Activated CD4-positive, CD25-positive, alpha-beta regulatory T cell treated with anti-CD3 and anti-CD28 coated beads, Interleukin-2, amount 50 U/mL, for 16 hours (primary cell): ENCODE data around the gene ZNF169.
"Not testable (repeated sequence)": the region's sequence is repeated elsewhere in the genome, so short reads cannot be mapped to it uniquely, and the experiment has no call there.

Source experiments
- DNase-seq: peaks from one replicate; pipeline ENCODE4 v3.0.0-alpha.2; 2020; ENCODE audit warnings: low read depth, low spot score

ZNF169 gene

DNA sequence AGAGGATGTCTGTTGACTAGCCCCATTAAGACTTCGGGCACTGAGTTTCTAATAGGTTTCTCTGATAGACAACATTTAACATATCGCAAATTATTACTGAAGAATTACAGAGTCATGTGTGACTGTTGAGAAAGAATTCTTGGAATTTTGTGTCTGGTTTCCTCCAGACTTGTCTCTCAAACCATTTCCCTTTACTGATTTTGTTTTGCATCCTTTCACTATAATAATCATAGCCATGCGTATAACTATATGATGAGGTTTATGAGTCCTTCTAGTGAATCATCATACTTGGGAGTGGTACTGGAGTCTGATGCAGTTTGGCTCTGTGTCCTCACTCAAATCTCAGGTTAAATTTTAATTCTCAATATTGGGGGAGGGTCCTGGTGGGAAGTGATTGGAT lies 27.0 kb downstream of the ZNF169 start:
- no peak for DNase-seq

DNA sequence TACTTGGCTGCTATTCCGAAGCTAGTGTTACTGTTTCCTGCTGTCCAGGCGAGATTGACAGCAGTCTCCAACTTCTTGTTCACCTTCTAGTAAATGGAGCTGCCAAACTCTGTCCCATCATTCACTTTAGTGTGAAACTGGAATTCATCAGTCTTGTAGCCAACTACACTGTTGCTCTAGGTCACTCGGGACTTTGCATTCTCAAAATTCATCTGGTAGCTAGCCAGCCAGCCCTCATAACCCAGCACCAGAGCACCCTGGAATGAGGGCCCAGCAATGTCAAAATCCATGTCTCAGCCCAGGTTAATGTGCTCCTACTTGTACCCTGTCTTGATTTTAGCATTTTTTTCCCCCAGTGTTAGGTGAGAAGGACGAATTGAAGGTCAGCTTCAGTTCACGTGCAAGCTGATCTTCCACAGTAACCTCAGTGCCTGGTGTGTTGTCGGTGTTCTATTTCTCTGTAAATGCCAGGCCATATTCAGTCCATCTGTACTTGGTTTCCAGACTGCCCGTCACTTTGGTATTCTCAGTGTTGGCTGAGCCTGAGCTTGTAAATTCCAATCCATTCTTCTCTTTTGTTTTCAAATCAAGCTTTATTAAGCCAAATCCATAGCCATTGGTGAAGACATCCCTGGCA lies 28.9 kb downstream of the ZNF169 start:
- DNase-seq, result no peak

- no peak for DNase-seq
Observed at GRCh38 chr9:94289691-94290090, 30.6 kb downstream of the ZNF169 start.

DNA sequence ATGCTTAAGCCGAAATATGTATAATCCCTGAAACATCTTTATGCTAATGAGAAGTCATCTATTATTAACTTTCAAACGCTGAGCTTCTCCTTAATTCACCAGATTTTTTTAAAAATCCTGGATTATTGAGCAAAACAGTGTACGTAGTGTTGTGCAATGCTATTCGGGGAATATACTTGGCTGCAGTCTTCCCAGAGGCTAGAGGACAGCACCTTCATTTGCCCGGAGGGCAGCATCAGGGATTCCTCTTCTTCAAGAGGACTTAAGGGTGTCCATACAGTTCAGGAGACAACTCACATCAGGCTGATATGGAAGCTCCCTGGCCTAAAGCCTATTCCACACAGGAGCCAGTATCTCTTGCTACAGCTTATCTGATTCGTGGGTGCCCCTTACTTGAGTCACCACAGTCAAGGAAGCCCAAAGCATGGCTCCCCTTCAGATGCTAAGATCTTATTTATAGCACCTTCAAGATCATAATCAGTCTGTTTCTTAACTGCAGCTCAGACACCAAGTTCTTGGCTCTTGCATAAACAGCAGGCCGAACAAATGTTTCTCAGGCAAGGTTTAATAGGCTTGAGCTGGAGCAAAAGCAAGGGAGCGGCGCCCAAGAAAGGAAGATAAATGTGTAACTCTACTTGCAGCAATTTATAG lies 40.0 kb downstream of the ZNF169 start:
- DNase-seq, result no peak

GRCh38 chr9:94300470-94301301 lies 41.6 kb downstream of the ZNF169 start:
- no peak for DNase-seq

- DNase-seq, result no peak
Observed at GRCh38 chr9:94301583-94301982, 42.5 kb downstream of the ZNF169 start.

DNA sequence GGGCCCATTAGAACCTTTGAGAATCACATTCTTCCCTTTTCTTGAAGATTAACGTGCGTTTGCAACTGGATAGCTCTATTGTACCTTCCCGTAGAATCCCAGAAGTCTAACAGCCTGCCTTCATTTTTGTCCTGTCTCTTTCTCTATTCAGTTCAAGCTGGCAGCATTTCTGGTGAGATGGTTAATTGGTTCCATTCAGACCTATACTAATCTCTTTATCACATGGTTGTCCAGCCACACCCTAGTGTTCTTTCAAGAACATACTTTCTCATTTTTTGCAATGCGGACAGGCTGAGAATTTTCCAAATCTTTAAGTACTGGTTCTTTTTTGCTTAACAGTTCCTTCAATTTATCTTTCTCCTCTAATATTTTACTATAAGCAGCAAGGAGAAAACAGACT lies 43.3 kb downstream of the ZNF169 start:
- DNase-seq, result no peak

- no peak for DNase-seq
Observed at GRCh38 chr9:94303321-94303720, 44.2 kb downstream of the ZNF169 start.

DNA sequence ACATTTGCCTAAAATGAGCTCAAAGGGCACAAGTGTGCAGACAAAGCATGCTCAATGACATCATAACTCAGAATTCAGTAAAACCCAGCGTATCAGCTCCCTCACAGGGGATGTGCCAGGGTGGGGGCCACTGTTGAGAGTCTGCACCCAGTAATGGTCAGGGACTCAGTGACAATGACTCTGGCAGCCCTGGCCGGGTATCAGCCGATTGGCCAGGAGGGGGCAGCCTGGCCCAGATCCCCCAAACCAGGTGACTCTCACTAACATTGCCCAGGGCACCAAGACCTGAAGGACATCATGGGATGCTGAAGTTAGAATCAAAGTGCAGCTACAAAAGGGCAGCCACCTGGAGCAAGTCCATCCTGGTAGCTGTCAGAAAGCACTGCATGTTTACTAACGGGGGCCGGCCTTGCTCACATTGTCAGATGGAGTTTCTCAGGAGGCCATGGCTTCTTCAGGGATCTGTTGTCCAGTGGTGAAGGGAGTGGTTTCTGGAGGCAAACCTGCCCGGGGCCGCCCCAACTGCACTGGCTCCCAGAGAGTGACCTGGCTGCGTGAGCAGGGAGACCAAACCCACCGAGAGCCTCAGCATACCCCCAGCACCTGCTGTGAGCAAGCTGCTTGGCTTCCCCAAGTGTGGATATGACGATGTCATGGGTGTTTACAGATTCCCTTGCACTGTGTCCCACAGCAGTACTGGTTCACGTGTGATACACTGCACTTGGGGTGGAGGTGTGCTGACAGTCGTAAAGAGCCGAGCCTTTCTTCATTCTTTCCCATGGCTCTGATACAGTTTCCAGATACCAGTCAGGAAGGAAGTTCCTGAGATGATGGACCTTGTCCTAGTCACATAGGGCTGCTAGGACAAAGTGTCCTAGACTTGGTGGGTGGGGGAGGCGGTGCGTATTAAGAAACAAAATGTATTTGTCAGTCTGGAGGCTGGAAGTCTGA lies 56.2 kb downstream of the ZNF169 start:
- not testable (repeated sequence) for DNase-seq

GRCh38 chr9:94316236-94316635 lies 57.1 kb downstream of the ZNF169 start:
- DNase-seq, result not testable (repeated sequence)

DNA sequence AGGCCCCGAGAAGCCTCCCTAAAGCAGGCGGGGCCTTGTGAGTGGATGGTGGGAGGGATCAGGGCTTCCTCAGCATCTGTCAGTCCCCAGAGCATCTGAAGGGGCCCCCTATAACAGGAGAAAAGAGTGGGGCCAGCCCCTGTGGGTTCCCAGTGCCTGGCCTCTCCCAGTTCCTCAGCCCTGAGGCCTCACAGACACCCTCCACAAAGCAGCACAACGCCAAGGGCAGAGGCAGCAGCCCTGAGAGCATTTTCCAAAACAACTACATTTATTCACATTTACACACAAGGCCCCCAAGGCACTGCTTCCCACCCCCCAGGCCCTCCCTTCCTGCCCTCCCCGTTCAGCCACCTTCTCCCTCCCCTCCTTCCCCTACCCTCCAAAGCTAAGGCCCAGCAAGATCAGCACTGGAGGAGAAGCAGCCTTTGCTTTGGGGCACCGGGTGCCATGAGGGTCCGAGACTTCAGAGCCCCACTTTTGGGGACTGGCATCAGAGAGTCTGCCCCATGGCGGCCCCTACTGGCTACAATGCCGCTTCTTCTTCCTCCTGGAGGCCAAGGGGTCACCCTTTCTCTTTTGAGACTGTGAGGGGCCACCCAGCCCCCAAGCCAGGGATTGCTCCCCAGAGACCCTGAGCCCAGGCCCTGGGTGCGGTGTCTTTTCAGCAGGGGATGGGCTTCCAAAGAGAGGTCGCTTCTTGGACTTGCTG lies 59.0 kb downstream of the ZNF169 start:
- not testable (repeated sequence) for DNase-seq

DNA sequence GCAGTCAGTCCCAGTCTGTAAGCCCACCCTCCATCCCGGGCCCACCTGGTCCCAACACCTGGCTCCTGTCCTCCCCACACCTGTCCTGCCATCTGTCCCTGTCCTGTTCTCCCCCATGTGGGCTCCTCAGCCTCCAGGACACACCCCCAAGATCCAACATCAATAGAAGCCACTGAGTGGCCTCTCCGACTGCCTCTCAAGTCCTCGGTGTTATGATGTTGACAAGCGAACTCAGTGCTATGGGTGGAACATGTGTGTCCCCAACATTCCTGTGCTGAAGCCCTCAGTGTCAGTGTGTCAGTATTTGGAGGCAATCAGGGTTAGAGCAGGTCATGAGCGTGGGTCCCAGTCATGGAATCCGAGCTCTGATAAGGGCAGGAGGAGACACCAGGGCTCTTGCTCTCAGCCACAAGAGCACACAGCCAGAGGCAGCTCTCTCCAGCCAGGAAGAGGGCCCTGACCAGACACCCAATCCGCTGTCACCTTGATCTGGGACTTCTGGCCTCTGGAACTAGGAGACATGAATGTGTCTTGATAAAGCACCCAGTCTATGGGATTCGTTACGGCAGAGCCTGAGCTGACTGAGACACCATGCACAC lies 63.3 kb downstream of the ZNF169 start:
- not testable (repeated sequence) for DNase-seq

- DNase-seq, result not testable (repeated sequence)
Observed at GRCh38 chr9:94323153-94323798, 64.2 kb downstream of the ZNF169 start.

GRCh38 chr9:94325583-94325982 lies 66.5 kb downstream of the ZNF169 start:
- not testable (repeated sequence) for DNase-seq

GRCh38 chr9:94328544-94328943 lies 69.4 kb downstream of the ZNF169 start, which contains the start of gene NUTM2F:
Gene NUTM2F, minus strand, starts transcription at chr9:94328644. Its CDS starts 21 bp downstream, at chr9:94328623.
- DNase-seq, result not testable (repeated sequence)

DNA sequence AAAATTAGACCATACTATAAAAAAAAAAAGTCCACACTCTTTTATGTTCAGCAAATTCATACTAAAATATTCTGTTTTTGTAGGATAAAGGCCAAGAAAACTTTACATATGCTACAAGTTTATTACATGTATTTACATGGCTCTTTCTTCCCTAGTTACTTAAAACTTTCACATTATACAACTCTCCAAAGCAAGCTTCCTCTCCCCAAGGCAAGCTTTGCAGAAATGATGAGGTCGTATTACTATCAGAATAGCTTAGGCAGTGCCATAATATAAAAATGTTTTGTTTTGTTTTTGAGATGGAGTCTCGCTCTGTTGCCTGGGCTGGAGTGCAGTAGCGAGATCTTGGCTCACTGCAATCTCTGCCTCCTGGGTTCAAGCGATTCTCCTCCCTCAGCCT lies 77.3 kb downstream of the ZNF169 start:
- not testable (repeated sequence) for DNase-seq

GRCh38 chr9:94338723-94339122 lies 79.6 kb downstream of the ZNF169 start:
- not testable (repeated sequence) for DNase-seq

- not testable (repeated sequence) for DNase-seq
Observed at GRCh38 chr9:94339657-94340056, 80.6 kb downstream of the ZNF169 start.

DNA sequence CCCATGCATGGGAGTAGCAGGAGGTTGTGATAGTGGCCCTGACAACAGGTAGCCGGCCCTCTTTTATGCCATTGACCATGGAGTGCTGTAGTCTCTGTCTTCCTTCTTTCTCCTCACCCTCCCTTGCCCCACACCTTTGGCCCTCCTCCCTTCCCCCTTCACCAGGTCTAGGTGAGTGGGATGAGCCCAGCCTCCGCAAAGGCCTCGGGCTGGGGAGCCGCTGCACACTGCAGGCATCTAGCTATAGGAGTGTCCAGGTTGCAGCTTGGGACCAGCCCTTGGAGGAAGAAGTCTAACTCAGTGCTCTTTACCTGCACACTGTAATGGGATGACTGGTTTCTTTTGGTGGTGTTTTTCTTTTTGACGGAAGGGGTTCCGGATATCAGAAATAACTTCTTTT lies 81.7 kb downstream of the ZNF169 start:
- not testable (repeated sequence) for DNase-seq

- not testable (repeated sequence) for DNase-seq
Observed at GRCh38 chr9:94341703-94342102, 82.6 kb downstream of the ZNF169 start.
